ENCODE data around the gene KRT1. TPM values are rescaled to one million over a fixed set of nuclear protein-coding genes. Genes with fewer than 3 reads are reported as not detected.

KRT1 gene
- total and polyA plus RNA-seq, 2 donors (not counting 1 experiment from before 2014, with no cell fraction given) = not detected

GRCh38 chr12:52660934-52661499 lies 19.2 kb downstream of the KRT1 start:
- Histone ChIP-seq H3K9me3 (ENCODE audit: control extremely low read depth in 1 of 3, control insufficient read depth in 2 of 3, insufficient read depth in 1 of 3, low read length in 2 of 3) (no peaks in the 10 kb centered on the region), H3K4me3 (ENCODE audit: control extremely low read depth in 1 of 5, extremely low read depth in 1 of 5, insufficient read depth in 1 of 5, low read depth in 2 of 5, low read length in 4 of 5) (no peak overlapping the region), H3K27ac (ENCODE audit: low read length in 2 of 2) (no peak overlapping the region), H3K4me2 (replicated peaks; ENCODE audit: low read depth, low read length, poor library complexity, severe bottlenecking) (no peak overlapping the region), H3K4me1 (ENCODE audit: control insufficient read depth in 2 of 2, insufficient read depth in 2 of 2, low read length in 2 of 2) (no peaks in the 10 kb centered on the region), H3K79me2 (ENCODE audit: control insufficient read depth, insufficient read depth, low read length) (no peaks in the 10 kb centered on the region), H2AFZ (ENCODE audit: insufficient read depth, low read depth, low read length, poor library complexity, severe bottlenecking) (no peak overlapping the region), H3K9ac (ENCODE audit: low read length) (no peak overlapping the region), H3K36me3 (replicated peaks in 1 of 2; ENCODE audit: control extremely low read depth in 1 of 2, control insufficient read depth in 1 of 2, extremely low read depth in 1 of 2, insufficient read depth in 2 of 2, low read length in 1 of 2) (no peaks in the 10 kb centered on the region), H3K27me3 (replicated peaks in 1 of 4; ENCODE audit: control extremely low read depth in 1 of 4, control insufficient read depth in 3 of 4, insufficient read depth in 4 of 4, low read length in 3 of 4) (peaks cover 0 to 13% (median 0%) of the 10 kb centered on the region in 4 experiments), H4K20me1 (ENCODE audit: control insufficient read depth, insufficient read depth, low read length, poor library complexity, severe bottlenecking) (no peaks in the 10 kb centered on the region)
- TF ChIP-seq CTCF (IDR thresholded peaks at IDR 0.05) (no peak), EZH2 (IDR thresholded peaks at IDR 0.05; ENCODE audit: borderline replicate concordance, insufficient read depth, low read depth, low read length, poor library complexity, severe bottlenecking) (no peak)
- Mint-ChIP-seq H3K4me1 (no peaks in the 10 kb centered on the region), H3K9me3 (ENCODE audit: insufficient read depth) (no peaks in the 10 kb centered on the region), H3K27me3 (peaks cover 39% of the 10 kb centered on the region), H3K4me3 (no peak overlapping the region), H3K27ac (no peak overlapping the region)
- 100% methylated on average over 1 of the region's 3 CpGs for WGBS (ENCODE audit: insufficient coverage)
- DNase-seq = no peak
- ChIA-PET CTCF (no interaction called here), POLR2A (no interaction called here)
- intact Hi-C loops (cut with micrococcal nuclease) = no loop called here
- ATAC-seq (ENCODE audit: low read depth) = no peak

GRCh38 chr12:52659951-52660350 lies 20.3 kb downstream of the KRT1 start:
- TF ChIP-seq CTCF (IDR thresholded peaks at IDR 0.05) (no peak), EZH2 (IDR thresholded peaks at IDR 0.05; ENCODE audit: borderline replicate concordance, insufficient read depth, low read depth, low read length, poor library complexity, severe bottlenecking) (no peak)
- Histone ChIP-seq H3K9ac (ENCODE audit: low read length) (no peak overlapping the region), H3K4me2 (replicated peaks; ENCODE audit: low read depth, low read length, poor library complexity, severe bottlenecking) (no peak overlapping the region), H3K4me1 (ENCODE audit: control insufficient read depth in 2 of 2, insufficient read depth in 2 of 2, low read length in 2 of 2) (no peaks in the 10 kb centered on the region), H3K27me3 (replicated peaks in 1 of 4; ENCODE audit: control extremely low read depth in 1 of 4, control insufficient read depth in 3 of 4, insufficient read depth in 4 of 4, low read length in 3 of 4) (peaks cover 0 to 10% (median 0%) of the 10 kb centered on the region in 4 experiments), H3K9me3 (ENCODE audit: control extremely low read depth in 1 of 3, control insufficient read depth in 2 of 3, insufficient read depth in 1 of 3, low read length in 2 of 3) (no peaks in the 10 kb centered on the region), H2AFZ (ENCODE audit: insufficient read depth, low read depth, low read length, poor library complexity, severe bottlenecking) (no peak overlapping the region), H4K20me1 (ENCODE audit: control insufficient read depth, insufficient read depth, low read length, poor library complexity, severe bottlenecking) (no peaks in the 10 kb centered on the region), H3K4me3 (ENCODE audit: control extremely low read depth in 1 of 5, extremely low read depth in 1 of 5, insufficient read depth in 1 of 5, low read depth in 2 of 5, low read length in 4 of 5) (no peak overlapping the region), H3K36me3 (replicated peaks in 1 of 2; ENCODE audit: control extremely low read depth in 1 of 2, control insufficient read depth in 1 of 2, extremely low read depth in 1 of 2, insufficient read depth in 2 of 2, low read length in 1 of 2) (no peaks in the 10 kb centered on the region), H3K27ac (ENCODE audit: low read length in 2 of 2) (no peak overlapping the region), H3K79me2 (ENCODE audit: control insufficient read depth, insufficient read depth, low read length) (no peaks in the 10 kb centered on the region)
- H3K4me1 Mint-ChIP-seq = no peaks in the 10 kb centered on the region
- H3K27ac Mint-ChIP-seq = no peak overlapping the region
- intact Hi-C loops (cut with micrococcal nuclease) = no loop called here
- POLR2A ChIA-PET = no interaction called here
- no peak for DNase-seq
- no peak overlapping the region for H3K4me3 Mint-ChIP-seq
- ATAC-seq (ENCODE audit: low read depth) = no peak
- H3K9me3 Mint-ChIP-seq (ENCODE audit: insufficient read depth) = no peaks in the 10 kb centered on the region
- H3K27me3 Mint-ChIP-seq = peaks cover 36% of the 10 kb centered on the region
- 86% methylated on average over 3 of the region's 4 CpGs for WGBS (ENCODE audit: insufficient coverage)
- CTCF ChIA-PET = no interaction called here
